Tibial nerve (tissue), 4 donors: ENCODE results near the gene AOPEP.

Source experiments
- CTCF ChIP-seq, 5 experiments: fragments of 200-600 bp in 3 of 5; fragments of 450-650 bp in 2 of 5; sonication (generic) in 3 of 5; IDR thresholded peaks; one replicate each; pipeline ENCODE4 v1.5.1; 2016 to 2019; ENCODE audit warnings: antibody characterized with exemption in 5 of 5, mild to moderate bottlenecking in 3 of 5, moderate library complexity in 2 of 5
- EP300 ChIP-seq, 2 donors: sonication (generic); formaldehyde crosslinking; IDR thresholded peaks; one replicate each; pipeline ENCODE4 v1.6.1; 2017; ENCODE audit warnings: antibody characterized with exemption in 2 of 2, mild to moderate bottlenecking in 1 of 2
- POLR2A ChIP-seq, 2 donors: fragments of 450-650 bp; IDR thresholded peaks; one replicate each; pipeline ENCODE4 v1.6.1; 2017; ENCODE audit warnings: antibody characterized with exemption in 2 of 2, mild to moderate bottlenecking in 2 of 2, moderate library complexity in 2 of 2

DNA sequence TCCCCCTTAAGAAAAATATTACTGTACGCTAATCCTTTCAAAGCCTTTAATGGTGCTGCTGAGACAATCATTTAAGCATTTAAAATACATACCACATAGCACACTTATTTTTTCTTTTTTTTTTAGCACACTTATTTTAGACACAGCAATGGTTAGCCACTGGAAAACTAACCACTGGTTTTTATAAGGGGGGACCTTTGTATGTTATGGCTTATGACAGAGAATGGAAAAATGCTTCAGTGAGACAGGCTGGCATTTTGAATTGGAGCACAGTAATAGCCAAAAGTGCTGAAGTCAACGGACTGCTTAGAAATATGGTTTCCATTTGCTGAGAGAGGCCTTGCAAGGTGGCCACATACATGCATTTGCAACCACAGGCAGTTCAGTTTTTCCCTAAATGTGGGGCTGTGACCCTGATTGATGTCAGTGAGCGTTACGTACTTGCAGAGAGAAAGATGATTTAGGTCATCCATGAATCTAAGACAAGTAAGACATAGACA, 28.5 kb downstream of the AOPEP start:
- no peak for TF ChIP-seq CTCF (IDR thresholded peaks at IDR 0.05)
- no peak for TF ChIP-seq POLR2A (IDR thresholded peaks at IDR 0.05)
- TF ChIP-seq EP300 (IDR thresholded peaks at IDR 0.05): no peak
